Activated CD8-positive, alpha-beta memory T cell treated with anti-CD3 and anti-CD28 coated beads for 1 hour (primary cell): ENCODE measurements around the gene PDCD10.
A peak's percentile ranks its signal among the peaks of the same experiment; 100 is the strongest.

Experiments
- DNase-seq, 2 donors: peaks; one replicate each; pipeline ENCODE4 v3.0.0-alpha.2; 2020; ENCODE audit warnings: low read depth in 1 of 2; ENCODE audit errors: extremely low read depth in 1 of 2

The PDCD10 gene

GRCh38 chr3:167734498-167735232 lies at the start of gene PDCD10:
TSS of gene PDCD10 (minus strand) at chr3:167734892. CDS start at chr3:167720157, 14,735 bp downstream.
- DNase-seq, result peak; percentile 90 to 92

DNA sequence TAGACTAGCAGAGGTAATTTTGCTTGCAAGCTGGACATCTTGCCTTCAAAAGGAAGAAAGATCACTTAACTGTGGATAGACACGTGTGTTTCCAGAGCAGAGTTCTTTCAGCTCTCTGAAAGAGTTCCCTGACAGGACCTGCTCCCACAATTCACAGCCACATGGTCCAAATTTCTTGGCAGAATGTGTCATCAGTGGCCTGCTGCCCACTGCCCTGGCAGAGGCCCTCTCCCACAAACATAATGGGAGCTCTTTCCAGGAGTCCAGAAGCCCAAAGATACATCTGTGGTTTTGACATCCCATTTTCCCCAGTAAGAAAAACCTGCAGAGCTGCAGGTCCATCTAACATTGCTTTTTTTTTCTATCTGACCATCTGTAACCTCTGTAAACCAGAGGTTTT lies 49.1 kb upstream of the PDCD10 start:
- no peak for DNase-seq

DNA sequence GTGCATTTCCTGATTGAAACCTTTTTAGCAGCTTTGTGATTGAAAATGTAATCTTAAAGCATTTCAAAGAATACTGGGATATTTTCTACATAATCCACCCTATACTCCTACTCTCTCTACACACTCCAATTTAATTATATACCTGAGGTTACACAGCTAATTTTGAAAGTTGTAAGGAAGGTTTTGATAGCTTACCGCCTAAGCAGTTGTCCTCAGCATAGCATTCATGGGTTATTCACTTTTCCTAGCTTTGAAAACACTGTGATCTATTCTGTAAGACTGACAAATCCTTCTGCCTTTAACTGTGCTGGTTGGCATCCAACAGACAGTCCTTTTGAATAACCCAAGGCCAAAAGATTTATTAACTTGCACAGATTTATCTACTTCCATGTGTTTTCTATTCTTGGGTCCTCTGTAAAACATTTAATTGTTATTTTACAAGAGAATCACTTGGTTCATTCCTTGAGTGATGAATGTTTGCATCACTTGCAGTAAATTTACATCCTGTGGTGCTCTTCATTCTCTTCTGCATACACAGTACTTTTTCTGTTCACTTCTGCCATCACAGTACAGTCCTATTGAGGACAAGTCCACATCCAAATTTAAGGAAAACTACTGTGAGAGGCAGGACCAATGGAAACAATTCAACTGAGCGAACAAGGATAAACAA lies 45.7 kb upstream of the PDCD10 start:
- DNase-seq, result no peak

GRCh38 chr3:167777356-167777755 lies 42.7 kb upstream of the PDCD10 start:
- DNase-seq, result no peak

- DNase-seq, result no peak
Observed at GRCh38 chr3:167776066-167776685, 41.5 kb upstream of the PDCD10 start.

DNA sequence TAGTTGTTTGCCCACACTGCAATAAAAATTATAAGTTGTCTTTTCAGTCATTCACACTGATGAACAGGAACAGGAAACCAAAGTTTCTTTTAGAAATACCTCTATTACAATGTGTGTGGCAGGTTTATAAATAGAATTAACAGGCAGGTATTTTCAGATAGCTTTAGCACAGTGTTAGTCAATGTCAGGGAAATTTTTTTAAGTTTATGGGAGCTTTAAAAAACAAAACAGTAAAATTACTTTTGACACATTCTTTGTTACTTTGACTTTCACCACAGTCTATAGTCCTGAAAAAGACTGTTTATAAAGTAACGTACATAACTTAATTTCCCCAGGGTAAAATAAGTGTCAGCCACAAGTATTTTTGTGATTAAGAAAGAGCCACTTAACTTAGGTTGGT lies 38.9 kb upstream of the PDCD10 start:
- no peak for DNase-seq

- no peak for DNase-seq
Observed at GRCh38 chr3:167772992-167773391, 38.3 kb upstream of the PDCD10 start.

DNA sequence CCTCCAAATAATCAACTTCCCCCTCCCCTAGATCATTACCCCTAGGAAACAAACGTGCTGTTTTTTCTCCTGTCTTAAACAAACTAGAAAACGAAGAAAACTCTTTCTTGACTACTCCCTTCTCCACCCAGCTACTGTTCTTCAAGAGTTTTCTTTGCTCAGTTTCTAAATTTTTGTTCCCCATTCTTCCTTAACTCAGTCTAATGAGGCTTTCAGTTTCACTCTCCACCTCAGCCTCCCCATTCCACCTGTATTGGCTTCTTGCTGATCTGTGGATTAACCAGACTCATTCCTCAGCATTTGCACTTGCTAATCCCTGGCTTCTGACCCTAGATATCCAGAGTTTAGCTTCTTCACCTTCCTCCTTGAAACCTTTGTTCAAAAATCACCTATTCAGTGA lies 27.6 kb upstream of the PDCD10 start:
- DNase-seq, result no peak

GRCh38 chr3:167761302-167761701 lies 26.6 kb upstream of the PDCD10 start:
- DNase-seq, result no peak

DNA sequence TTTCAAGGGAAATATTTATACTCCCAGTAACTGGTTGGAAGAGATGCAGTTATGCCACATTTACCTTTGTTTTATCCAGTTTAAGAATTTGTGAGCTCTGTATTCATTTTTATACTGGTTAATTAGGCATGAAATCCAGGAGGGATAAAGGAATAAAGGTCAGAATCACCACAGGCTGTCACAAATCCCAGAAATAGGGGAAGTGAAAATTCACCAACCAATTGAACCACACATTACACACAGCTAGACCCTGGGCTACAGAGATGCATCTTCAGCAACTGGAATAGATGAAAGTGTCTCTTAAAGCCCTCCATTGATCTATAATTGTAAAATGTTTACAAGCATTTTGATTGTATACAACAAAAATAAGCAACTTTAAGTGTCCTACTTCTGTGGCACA lies 19.4 kb upstream of the PDCD10 start:
- no peak for DNase-seq

- no peak for DNase-seq
Observed at GRCh38 chr3:167750272-167750971, 15.7 kb upstream of the PDCD10 start.

DNA sequence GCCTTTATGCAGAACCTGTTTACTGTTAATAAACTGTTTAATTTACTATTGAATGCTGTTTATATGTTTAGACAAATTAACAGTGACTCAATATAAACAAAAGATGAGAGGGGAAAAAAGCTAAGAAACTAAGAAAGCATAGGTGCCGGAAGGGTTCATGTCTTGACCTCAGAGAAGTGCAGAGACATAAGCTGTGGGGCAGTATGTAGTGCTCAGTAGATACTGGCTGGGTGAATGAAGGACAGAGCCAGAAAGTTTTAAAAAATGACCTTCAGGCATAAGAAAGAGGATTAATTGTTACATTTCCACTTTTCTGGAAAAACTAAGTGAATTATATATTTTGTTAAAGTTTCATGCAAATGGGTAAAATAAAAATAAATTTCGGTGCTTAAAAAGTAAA lies 15.0 kb upstream of the PDCD10 start:
- no peak for DNase-seq

- DNase-seq, result no peak
Observed at GRCh38 chr3:167749209-167749608, 14.5 kb upstream of the PDCD10 start.

DNA sequence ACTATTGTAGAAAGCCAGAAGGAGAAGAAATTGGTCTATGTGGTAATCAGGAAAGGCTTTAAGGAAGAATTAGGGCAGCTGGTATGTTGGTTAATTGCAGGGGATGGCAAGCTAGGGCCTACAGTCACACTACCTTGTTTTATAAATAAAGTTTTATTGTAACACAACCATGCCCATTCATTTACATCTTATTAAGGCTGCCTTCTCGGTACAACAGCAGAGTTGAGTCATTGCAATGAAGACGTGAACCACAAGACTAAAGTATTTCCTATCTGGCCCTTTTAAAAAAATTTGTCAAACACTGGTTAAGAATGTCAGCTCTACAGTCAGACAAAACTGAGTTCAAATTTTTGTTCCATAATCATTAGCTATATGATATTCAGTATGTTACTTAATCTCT lies 9.1 kb upstream of the PDCD10 start:
- no peak for DNase-seq

DNA sequence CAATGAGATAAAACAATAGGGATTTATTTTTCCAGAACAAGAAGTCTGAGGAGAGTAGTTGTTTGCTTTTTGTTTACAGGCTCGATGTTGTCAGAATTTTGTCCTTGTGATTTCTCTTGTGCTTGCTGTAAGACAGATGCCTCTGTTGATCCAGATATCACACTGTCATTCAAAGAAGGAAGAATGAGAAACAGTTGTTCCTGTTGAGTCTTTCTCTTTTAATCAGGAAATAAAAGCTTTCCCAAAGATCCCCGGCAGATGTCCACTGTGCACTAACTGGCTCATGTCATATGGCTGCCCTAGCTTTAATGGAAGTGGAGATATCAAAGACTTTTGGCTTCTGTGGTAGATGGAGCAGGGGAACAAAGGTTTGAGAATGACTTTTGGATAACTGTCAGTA lies 7.6 kb upstream of the PDCD10 start:
- DNase-seq, result no peak

GRCh38 chr3:167740961-167741587 lies 6.4 kb upstream of the PDCD10 start:
- no peak for DNase-seq

DNA sequence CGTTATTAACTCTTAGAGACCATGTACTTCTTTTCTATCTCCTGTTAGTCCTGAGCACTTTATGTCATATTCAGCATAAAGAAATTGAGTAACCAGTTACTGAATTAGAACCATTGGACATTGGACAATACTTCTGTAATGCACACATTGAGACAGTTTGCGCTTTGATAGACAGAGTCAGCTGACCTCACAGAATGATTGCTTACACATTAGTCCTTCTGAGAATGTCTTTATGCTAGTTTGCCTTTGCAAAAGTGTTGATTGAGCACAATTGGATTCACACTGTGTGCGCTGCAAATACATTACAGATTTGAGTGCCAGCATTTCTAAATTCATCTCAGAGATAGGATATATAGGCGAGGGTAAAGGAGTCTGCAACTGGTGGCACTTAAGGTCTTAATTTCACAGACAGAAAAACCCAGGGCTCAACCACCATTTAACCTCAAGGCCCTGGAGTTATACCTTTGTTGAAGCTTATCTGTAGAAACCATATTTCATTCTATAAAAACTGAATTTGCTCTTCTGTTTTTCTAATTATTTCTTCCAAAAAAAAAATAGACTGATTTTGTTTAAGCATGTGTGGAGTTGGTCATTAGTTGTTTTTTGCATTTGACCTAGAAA lies 4.6 kb upstream of the PDCD10 start:
- no peak for DNase-seq

DNA sequence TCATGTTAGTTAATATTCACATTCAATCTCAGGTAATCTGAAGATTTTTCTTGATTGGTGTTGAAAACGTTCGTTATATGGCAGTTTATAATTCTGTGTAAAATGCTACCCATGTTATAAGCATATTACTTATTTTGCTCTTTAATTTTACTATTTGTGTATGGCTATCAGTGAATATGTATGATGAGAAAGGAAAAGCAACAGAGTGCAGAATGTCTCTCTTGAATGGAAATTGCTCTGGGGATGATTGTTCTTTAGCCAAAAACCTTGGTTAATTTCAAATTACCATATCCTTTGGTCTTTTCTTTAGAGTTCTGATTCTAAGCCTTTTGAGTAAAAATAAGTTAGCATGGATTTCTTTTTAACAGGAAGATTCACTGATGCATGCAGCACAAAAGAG lies 3.3 kb upstream of the PDCD10 start:
- no peak for DNase-seq

DNA sequence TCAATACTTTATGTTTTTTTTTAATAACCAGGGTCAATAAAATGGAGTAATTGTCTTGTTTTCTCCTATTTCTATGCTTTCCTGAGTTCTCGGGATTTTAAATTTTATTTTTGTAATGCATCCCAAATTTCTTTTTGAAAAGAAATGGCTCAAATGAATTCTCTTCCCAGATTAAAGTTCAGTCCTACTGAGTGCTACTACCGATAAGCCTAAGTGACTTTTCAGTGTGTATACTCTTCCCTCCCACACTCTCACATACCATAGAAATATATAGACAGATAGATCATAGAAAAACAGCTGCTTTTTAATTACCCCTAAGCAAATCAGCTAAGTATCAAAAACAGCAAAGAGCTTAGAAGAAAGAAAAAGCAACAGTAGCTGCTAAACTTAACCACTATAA lies 2.3 kb upstream of the PDCD10 start:
- DNase-seq, result no peak

DNA sequence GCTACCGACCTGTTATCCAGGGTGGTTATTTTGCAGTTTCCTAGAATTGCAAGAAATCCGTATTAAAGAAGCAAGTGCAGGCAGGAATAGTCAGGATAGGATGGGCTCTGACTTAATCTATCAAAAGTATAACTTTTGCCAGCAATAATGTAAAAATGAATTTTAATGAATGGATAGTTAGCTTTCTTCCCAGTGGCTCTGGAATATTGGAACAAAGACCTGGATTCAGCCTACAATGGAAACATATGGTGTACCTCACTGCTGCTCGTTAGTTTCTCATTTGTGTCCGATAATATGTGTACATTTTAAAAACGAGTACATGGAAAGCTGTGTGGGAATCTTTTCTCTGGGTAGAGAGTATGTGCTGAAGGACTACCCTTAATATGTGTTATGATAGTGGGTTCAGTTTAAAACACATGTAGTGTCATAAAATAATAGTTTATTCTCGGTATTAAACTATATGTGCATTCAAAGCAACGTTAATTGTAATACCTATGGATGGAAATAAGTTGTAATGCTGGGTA lies 1.6 kb upstream of the PDCD10 start:
- no peak for DNase-seq
